Kidney epithelial cell (primary cell): Measurements from ENCODE around the gene ARHGAP20. TPM values are rescaled to one million over a fixed set of nuclear protein-coding genes. Genes with fewer than 3 reads are reported as not detected.

Experiments used
- DNase-seq: peaks from one replicate; pipeline ENCODE4 v3.0.0-alpha.2; 2010; ENCODE audit warnings: low read depth
- H3K27me3 ChIP-seq: 2 replicates; pipeline ENCODE4 v1.6.0; 2011; ENCODE audit warnings: low read length; ENCODE audit not compliant: control insufficient read depth, insufficient read depth
- H3K36me3 ChIP-seq: 2 replicates; pipeline ENCODE4 v1.5.1; 2011; ENCODE audit warnings: low read length; ENCODE audit not compliant: control insufficient read depth, insufficient read depth
- H3K4me3 ChIP-seq: 2 replicates; pipeline ENCODE4 v1.5.1; 2011; ENCODE audit warnings: low read depth, mild to moderate bottlenecking, control low read depth, low read length
- CTCF ChIP-seq: IDR thresholded peaks from 2 replicates; pipeline ENCODE4 v1.5.1; 2011; ENCODE audit warnings: mild to moderate bottlenecking, moderate library complexity, low read length, control low read depth, inconsistent platforms; ENCODE audit not compliant: insufficient read depth, poor library complexity, severe bottlenecking
- total RNA-seq: library from RNA; depleted of rRNA; stranded (reverse); fragments of >200 nt; gene quantifications from 2 replicates; pipeline ENCODE4 v1.2.3, GENCODE V29; 2015

Gene ARHGAP20
- total RNA-seq, result 0.14 and 0.17 TPM in 2 replicates

- no peak for DNase-seq
- Histone ChIP-seq H3K4me3 (peak within 1 kb of the TSS; percentile 41), H3K27me3 (peaks cover 33% of the 10 kb centered on the region), H3K36me3 (no peaks in the 10 kb centered on the region)
- no peak for TF ChIP-seq CTCF
Observed at GRCh38 chr11:110711776-110712658, at the start of gene ARHGAP20. TSS of gene ARHGAP20 (minus strand) at chr11:110712437. CDS start at chr11:110712231, 206 bp downstream.

- H3K27me3 ChIP-seq, result no peaks in the 10 kb centered on the region
- no peaks in the 10 kb centered on the region for H3K36me3 ChIP-seq
- no peak for TF ChIP-seq CTCF
- no peak for DNase-seq
- no peak overlapping the region for H3K4me3 ChIP-seq
Observed at GRCh38 chr11:110761991-110762390, 49.8 kb upstream of the ARHGAP20 start.

GRCh38 chr11:110761131-110761530 lies 48.9 kb upstream of the ARHGAP20 start:
- H3K27me3 ChIP-seq, result no peaks in the 10 kb centered on the region
- no peak for TF ChIP-seq CTCF
- H3K36me3 ChIP-seq, result no peaks in the 10 kb centered on the region
- no peak for DNase-seq
- H3K4me3 ChIP-seq, result no peak overlapping the region

- H3K27me3 ChIP-seq, result no peaks in the 10 kb centered on the region
- no peaks in the 10 kb centered on the region for H3K36me3 ChIP-seq
- no peak for DNase-seq
- TF ChIP-seq CTCF, result no peak
- H3K4me3 ChIP-seq, result no peak overlapping the region
Observed at GRCh38 chr11:110759972-110760381, 47.7 kb upstream of the ARHGAP20 start.

- H3K4me3 ChIP-seq, result no peak overlapping the region
- DNase-seq, result no peak
- no peaks in the 10 kb centered on the region for H3K27me3 ChIP-seq
- no peak for TF ChIP-seq CTCF
- no peaks in the 10 kb centered on the region for H3K36me3 ChIP-seq
Observed at GRCh38 chr11:110757962-110758755, 45.9 kb upstream of the ARHGAP20 start.
